GM12874 (cell line): ENCODE results near the gene CDRT4.
A peak's percentile ranks its signal among the peaks of the same experiment; 100 is the strongest.

Experiments used
- CTCF ChIP-seq: IDR thresholded peaks from 2 replicates; pipeline ENCODE4 v1.5.1; 2011; ENCODE audit warnings: low read depth, mild to moderate bottlenecking, control low read depth, low read length, moderate library complexity; ENCODE audit not compliant: insufficient read depth

Gene CDRT4

GRCh38 chr17:15510361-15510760 lies 42.9 kb upstream of the CDRT4 start:
- TF ChIP-seq CTCF = no peak

- no peak for TF ChIP-seq CTCF
Observed at GRCh38 chr17:15509095-15509494, 41.7 kb upstream of the CDRT4 start.

GRCh38 chr17:15508466-15508865 lies 41.0 kb upstream of the CDRT4 start:
- TF ChIP-seq CTCF = no peak

GRCh38 chr17:15507896-15508295 lies 40.5 kb upstream of the CDRT4 start:
- no peak for TF ChIP-seq CTCF

- no peak for TF ChIP-seq CTCF
Observed at GRCh38 chr17:15507001-15507400, 39.6 kb upstream of the CDRT4 start.

- TF ChIP-seq CTCF = no peak
Observed at GRCh38 chr17:15503731-15504130, 36.3 kb upstream of the CDRT4 start.

GRCh38 chr17:15502369-15503112 lies 35.1 kb upstream of the CDRT4 start:
- peak; percentile 85 for TF ChIP-seq CTCF

GRCh38 chr17:15501793-15502192 lies 34.4 kb upstream of the CDRT4 start:
- no peak for TF ChIP-seq CTCF
